Measurements from ENCODE around the gene ITPRID2.

The ITPRID2 gene

DNA sequence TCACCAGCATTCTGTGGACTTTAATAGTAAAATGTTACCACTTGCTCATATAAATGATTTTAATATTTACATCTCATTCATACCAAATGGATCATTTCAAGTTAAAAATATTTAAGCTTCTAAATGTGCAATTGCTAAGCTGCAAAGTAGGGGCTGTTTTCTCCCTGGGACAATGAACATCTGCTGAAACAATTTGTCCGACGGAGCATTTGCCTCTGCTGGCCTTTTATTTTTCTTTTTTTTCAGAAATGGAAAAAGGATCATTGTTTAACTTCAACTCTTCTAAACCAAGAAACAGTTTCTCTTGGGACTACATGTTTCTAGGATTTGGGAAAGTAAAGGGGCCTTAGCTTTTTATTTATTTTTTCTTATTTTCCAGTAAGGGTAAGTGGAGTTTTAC is 43.8 kb upstream of the ITPRID2 start:
- DNase-seq (ENCODE audit: low spot score) (no peak), ATAC-seq (ENCODE audit: low read depth) (no peak)
- TF ChIP-seq, protein P1, sequence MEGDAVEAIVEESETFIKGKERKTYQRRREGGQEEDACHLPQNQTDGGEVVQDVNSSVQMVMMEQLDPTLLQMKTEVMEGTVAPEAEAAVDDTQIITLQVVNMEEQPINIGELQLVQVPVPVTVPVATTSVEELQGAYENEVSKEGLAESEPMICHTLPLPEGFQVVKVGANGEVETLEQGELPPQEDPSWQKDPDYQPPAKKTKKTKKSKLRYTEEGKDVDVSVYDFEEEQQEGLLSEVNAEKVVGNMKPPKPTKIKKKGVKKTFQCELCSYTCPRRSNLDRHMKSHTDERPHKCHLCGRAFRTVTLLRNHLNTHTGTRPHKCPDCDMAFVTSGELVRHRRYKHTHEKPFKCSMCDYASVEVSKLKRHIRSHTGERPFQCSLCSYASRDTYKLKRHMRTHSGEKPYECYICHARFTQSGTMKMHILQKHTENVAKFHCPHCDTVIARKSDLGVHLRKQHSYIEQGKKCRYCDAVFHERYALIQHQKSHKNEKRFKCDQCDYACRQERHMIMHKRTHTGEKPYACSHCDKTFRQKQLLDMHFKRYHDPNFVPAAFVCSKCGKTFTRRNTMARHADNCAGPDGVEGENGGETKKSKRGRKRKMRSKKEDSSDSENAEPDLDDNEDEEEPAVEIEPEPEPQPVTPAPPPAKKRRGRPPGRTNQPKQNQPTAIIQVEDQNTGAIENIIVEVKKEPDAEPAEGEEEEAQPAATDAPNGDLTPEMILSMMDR (IDR thresholded peaks at IDR 0.05; ENCODE audit: poor library complexity, severe bottlenecking) = no peak
- Histone ChIP-seq H3K27me3 (ENCODE audit: insufficient read depth, poor library complexity, severe bottlenecking) (no peaks in the 10 kb centered on the region), H3K9me3 (ENCODE audit: severe bottlenecking) (no peaks in the 10 kb centered on the region), H3K4me3 (ENCODE audit: severe bottlenecking) (no peak overlapping the region), H3K4me1 (ENCODE audit: insufficient read depth, poor library complexity, severe bottlenecking) (no peaks in the 10 kb centered on the region), H3K36me3 (ENCODE audit: low read depth) (no peaks in the 10 kb centered on the region), H3K27ac (ENCODE audit: poor library complexity, severe bottlenecking) (no peak overlapping the region)

- Histone ChIP-seq H3K36me3 (ENCODE audit: low read depth) (no peaks in the 10 kb centered on the region), H3K27me3 (ENCODE audit: insufficient read depth, poor library complexity, severe bottlenecking) (no peaks in the 10 kb centered on the region), H3K27ac (ENCODE audit: poor library complexity, severe bottlenecking) (no peak overlapping the region), H3K4me3 (ENCODE audit: severe bottlenecking) (no peak overlapping the region), H3K4me1 (ENCODE audit: insufficient read depth, poor library complexity, severe bottlenecking) (no peaks in the 10 kb centered on the region), H3K9me3 (ENCODE audit: severe bottlenecking) (no peaks in the 10 kb centered on the region)
- TF ChIP-seq, protein P1 (IDR thresholded peaks at IDR 0.05; ENCODE audit: poor library complexity, severe bottlenecking) = no peak
- ATAC-seq (ENCODE audit: low read depth) = no peak
- DNase-seq (ENCODE audit: low spot score) = no peak
Measured at GRCh38 chr2:181848261-181848886, 43.2 kb upstream of the ITPRID2 start.

DNA sequence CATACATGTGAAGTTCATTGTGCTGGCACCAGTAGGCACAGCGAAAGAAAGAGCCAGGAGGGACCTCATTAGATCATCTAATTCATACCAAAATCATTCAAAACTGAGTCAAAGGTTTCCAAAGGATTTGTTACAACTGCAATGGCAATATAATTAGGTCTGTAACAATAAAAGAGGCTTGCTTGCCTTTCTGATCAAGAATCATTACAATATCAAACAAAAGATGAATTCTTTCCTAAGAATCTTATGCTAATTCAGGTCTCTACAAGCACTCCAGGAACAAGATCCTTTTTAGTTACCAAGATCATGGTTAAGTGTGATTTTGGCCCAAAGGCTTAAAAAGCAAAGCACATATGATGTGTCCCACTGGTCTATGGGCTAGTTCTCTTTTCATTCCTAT is 41.9 kb upstream of the ITPRID2 start:
- no peaks in the 10 kb centered on the region for H3K36me3 ChIP-seq (ENCODE audit: low read depth)
- no peaks in the 10 kb centered on the region for H3K27me3 ChIP-seq (ENCODE audit: insufficient read depth, poor library complexity, severe bottlenecking)
- H3K4me3 ChIP-seq (ENCODE audit: severe bottlenecking) = no peak overlapping the region
- H3K4me1 ChIP-seq (ENCODE audit: insufficient read depth, poor library complexity, severe bottlenecking) = no peaks in the 10 kb centered on the region
- TF ChIP-seq, protein P1 (IDR thresholded peaks at IDR 0.05; ENCODE audit: poor library complexity, severe bottlenecking) = no peak
- no peak for DNase-seq (ENCODE audit: low spot score)
- no peak overlapping the region for H3K27ac ChIP-seq (ENCODE audit: poor library complexity, severe bottlenecking)
- H3K9me3 ChIP-seq (ENCODE audit: severe bottlenecking) = no peaks in the 10 kb centered on the region
- no peak for ATAC-seq (ENCODE audit: low read depth)

DNA sequence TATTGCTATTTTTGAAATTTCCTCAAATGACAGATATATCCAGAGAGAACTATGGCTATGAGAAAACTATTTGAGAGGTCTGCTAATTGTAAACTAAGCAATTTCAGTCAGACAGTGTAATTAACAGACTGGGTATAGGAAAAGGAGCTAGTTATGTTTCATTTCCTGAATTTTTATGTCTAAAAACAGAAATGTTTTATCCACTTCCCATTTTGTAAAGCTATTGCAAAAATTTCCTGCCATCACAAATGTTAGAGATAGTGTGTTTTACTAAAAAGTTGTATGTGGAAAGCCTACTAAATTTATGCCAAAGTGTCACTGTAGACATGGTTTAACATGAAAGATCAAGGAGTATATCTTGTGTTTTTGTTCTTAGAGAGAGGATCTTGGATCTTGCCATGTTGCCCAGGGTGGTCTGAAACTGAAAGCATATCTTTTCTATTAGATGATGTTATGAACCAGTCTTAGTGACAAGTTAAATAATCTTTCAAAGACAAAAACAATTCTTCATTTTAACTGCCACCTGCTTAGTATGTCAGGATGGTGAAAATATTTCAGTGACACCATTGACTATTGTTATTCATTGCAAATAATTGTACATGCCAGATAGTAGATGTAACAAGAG is 40.5 kb upstream of the ITPRID2 start:
- Histone ChIP-seq H3K36me3 (ENCODE audit: low read depth) (no peaks in the 10 kb centered on the region), H3K27me3 (ENCODE audit: insufficient read depth, poor library complexity, severe bottlenecking) (no peaks in the 10 kb centered on the region), H3K27ac (ENCODE audit: poor library complexity, severe bottlenecking) (no peak overlapping the region), H3K4me1 (ENCODE audit: insufficient read depth, poor library complexity, severe bottlenecking) (no peaks in the 10 kb centered on the region), H3K9me3 (ENCODE audit: severe bottlenecking) (no peaks in the 10 kb centered on the region), H3K4me3 (ENCODE audit: severe bottlenecking) (no peak overlapping the region)
- TF ChIP-seq, protein P1 (IDR thresholded peaks at IDR 0.05; ENCODE audit: poor library complexity, severe bottlenecking) = no peak
- no peak for DNase-seq (ENCODE audit: low spot score)
- ATAC-seq (ENCODE audit: low read depth) = no peak

DNA sequence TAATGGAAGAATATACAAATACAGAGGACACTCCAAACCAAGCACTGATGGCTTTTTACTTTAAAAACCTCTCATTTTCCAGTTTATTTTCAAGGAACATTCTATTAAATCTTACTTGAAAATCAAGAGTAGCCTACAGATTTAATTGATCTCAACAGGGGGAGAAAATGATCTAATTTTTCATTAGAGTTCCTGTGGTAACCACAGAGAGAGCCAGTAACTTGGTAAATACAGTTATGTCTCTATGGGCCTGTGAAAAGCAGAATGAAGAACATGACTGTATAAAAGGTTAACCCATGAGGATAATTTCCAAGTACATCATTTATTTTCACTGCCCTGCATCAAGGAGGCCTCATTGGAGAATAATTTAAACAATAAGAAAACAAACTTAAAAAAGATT is 39.8 kb upstream of the ITPRID2 start:
- TF ChIP-seq, protein P1 (IDR thresholded peaks at IDR 0.05; ENCODE audit: poor library complexity, severe bottlenecking) = no peak
- Histone ChIP-seq H3K4me3 (ENCODE audit: severe bottlenecking) (no peak overlapping the region), H3K4me1 (ENCODE audit: insufficient read depth, poor library complexity, severe bottlenecking) (no peaks in the 10 kb centered on the region), H3K36me3 (ENCODE audit: low read depth) (no peaks in the 10 kb centered on the region), H3K27me3 (ENCODE audit: insufficient read depth, poor library complexity, severe bottlenecking) (no peaks in the 10 kb centered on the region), H3K9me3 (ENCODE audit: severe bottlenecking) (no peaks in the 10 kb centered on the region), H3K27ac (ENCODE audit: poor library complexity, severe bottlenecking) (no peak overlapping the region)
- ATAC-seq (ENCODE audit: low read depth) = no peak
- DNase-seq (ENCODE audit: low spot score) = no peak

Measured in RWPE2 (cell line).